ENCODE measurements around the gene JAKMIP1.
A peak's percentile ranks its signal among the peaks of the same experiment; 100 is the strongest.

JAKMIP1 gene

GRCh38 chr4:6188687-6189305 lies 11.6 kb downstream of the JAKMIP1 start:
- H3K4me1 Mint-ChIP-seq (ENCODE audit: low read depth): peaks cover 10% of the 10 kb centered on the region
- H3K27me3 Mint-ChIP-seq: peaks cover 5% of the 10 kb centered on the region
- no peak overlapping the region for H3K27ac Mint-ChIP-seq

DNA sequence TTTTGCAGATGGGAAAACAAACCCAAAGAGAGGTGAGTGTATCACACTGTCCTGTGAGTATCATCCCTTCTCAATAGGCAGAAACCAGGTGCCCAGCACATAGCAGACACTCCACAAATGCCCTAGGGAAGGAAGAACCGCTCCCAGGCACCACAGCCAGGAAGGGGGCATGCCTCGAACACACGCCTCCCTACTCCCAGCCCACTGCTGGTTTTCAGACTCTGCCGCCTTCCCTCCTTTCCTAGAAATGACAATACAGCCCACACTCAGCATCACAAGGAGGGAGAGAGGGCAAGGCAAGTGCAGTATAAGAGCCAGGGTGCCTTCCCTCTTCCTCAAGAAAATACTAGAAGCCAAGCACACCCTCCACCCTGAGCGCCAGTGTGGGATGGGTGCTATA lies 16.2 kb downstream of the JAKMIP1 start:
- Mint-ChIP-seq H3K9me3 (peaks cover 3% of the 10 kb centered on the region), H3K4me3 (no peak overlapping the region), H3K36me3 (ENCODE audit: low read depth) (peaks cover 6% of the 10 kb centered on the region), H3K27ac (no peak overlapping the region), H3K27me3 (peaks cover 4% of the 10 kb centered on the region), H3K4me1 (ENCODE audit: low read depth) (peaks cover 54% of the 10 kb centered on the region)

More at GRCh38 chr4:6188687-6189305, 11.6 kb downstream of the JAKMIP1 start:
- H3K4me3 Mint-ChIP-seq: no peak overlapping the region
- peaks cover 3% of the 10 kb centered on the region for H3K9me3 Mint-ChIP-seq
- peaks cover 7% of the 10 kb centered on the region for H3K36me3 Mint-ChIP-seq (ENCODE audit: low read depth)

GRCh38 chr4:6183740-6184139 lies 16.6 kb downstream of the JAKMIP1 start:
- peaks cover 6% of the 10 kb centered on the region for H3K36me3 Mint-ChIP-seq (ENCODE audit: low read depth)
- H3K4me1 Mint-ChIP-seq (ENCODE audit: low read depth): peaks cover 59% of the 10 kb centered on the region
- H3K9me3 Mint-ChIP-seq: peaks cover 5% of the 10 kb centered on the region
- H3K27ac Mint-ChIP-seq: no peak overlapping the region
- peaks cover 6% of the 10 kb centered on the region for H3K27me3 Mint-ChIP-seq
- H3K4me3 Mint-ChIP-seq: no peak overlapping the region

DNA sequence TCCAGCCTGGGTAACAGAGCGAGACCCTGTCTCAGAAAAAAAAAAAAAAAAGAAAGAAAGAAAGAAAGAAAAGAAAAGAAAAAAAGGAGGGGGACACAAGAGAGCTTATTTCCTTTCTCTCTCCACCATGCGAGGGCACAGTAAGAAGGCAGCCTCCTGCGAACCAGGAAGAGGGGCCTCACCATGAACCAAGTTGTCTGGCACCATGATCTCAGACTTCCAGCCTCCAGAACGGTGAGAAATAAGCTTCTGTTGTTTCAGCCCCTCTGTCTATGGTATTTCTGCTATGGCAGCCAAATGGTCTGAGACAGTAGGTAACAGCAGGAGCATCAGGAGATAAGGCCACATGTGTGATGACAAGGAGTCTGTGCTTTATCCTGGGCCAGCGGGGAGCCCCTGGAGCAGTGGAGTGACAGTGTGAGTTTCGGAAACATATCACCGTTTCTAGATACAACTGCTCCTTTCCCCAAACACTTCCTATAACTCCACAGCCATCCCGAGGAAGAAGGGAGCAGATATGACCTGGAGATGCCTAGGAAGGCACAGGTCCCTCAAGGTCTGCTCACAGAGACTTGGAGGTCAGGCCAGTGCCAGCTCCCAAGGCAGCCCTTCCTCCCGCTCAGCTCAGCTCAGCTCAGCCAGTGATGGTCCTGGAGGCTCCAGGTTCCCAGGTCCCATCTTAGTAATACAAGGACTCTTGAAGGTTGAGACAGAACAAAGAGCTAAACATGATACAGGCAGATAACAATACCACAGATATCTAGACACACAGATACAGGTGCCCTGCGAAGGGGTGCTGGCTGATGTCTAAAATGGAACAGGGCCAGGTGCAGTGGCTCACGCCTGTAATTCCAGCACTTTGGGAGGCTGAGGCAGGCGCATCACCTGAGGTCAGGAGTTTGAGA lies 17.7 kb downstream of the JAKMIP1 start:
- H3K27ac Mint-ChIP-seq: no peak overlapping the region
- H3K27me3 Mint-ChIP-seq: peaks cover 4% of the 10 kb centered on the region
- H3K4me3 Mint-ChIP-seq: no peak overlapping the region
- H3K4me1 Mint-ChIP-seq (ENCODE audit: low read depth): peaks cover 70% of the 10 kb centered on the region
- peaks cover 3% of the 10 kb centered on the region for H3K9me3 Mint-ChIP-seq
- H3K36me3 Mint-ChIP-seq (ENCODE audit: low read depth): no peaks in the 10 kb centered on the region

DNA sequence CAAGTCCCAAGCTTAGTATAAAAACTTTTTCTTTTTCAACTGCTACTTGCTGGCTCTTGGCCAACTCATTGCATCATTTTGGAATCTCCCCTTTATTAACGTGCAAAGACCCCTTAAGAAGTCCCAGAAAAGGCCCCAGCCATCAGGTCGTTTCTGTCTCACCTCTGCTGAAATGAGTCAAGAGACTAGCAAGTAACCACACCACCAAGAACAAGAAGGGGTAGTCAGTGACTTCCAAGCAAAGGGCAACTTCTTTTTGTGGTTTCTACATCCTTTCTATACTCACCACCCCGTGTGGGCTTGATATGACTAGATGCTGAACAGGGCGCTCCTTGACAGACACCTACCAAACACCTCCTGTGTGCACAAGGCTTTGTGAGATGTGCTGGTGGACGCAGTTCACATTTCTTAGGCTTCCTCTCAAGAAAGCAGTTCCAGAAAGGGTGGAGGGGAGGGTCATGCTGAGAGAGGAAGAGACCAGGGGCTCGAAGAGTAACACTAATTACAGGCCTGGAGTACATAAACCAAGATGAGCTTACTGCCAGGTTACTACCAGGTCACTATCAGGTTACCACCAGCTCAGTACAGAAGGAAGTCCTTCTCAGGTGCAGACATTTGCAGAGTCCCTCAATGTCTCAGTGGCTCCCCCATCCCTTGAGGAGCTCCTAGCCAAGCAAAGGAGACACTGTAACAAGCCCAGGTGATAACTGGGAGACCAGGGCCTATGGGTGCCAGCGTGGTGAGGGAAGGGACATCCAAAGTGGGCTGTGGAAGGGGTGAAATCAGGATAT lies 19.3 kb downstream of the JAKMIP1 start:
- Mint-ChIP-seq H3K9me3 (peaks cover 3% of the 10 kb centered on the region), H3K36me3 (ENCODE audit: low read depth) (no peaks in the 10 kb centered on the region), H3K27me3 (peaks cover 4% of the 10 kb centered on the region), H3K27ac (peak overlapping the region; percentile 92), H3K4me1 (ENCODE audit: low read depth) (peaks cover 72% of the 10 kb centered on the region), H3K4me3 (peak overlapping the region; percentile 18)

- peak overlapping the region; percentile 31 for H3K27ac Mint-ChIP-seq
- H3K27me3 Mint-ChIP-seq: peaks cover 4% of the 10 kb centered on the region
Observed at GRCh38 chr4:6179362-6179761, 21.0 kb downstream of the JAKMIP1 start.

GRCh38 chr4:6178757-6179156 lies 21.6 kb downstream of the JAKMIP1 start:
- Mint-ChIP-seq H3K9me3 (peaks cover 3% of the 10 kb centered on the region), H3K27me3 (peaks cover 4% of the 10 kb centered on the region), H3K27ac (no peak overlapping the region), H3K4me1 (ENCODE audit: low read depth) (peaks cover 61% of the 10 kb centered on the region), H3K4me3 (no peak overlapping the region), H3K36me3 (ENCODE audit: low read depth) (no peaks in the 10 kb centered on the region)

More at GRCh38 chr4:6179362-6179761, 21.0 kb downstream of the JAKMIP1 start:
- Mint-ChIP-seq H3K4me3 (no peak overlapping the region), H3K9me3 (peaks cover 3% of the 10 kb centered on the region), H3K4me1 (ENCODE audit: low read depth) (peaks cover 68% of the 10 kb centered on the region), H3K36me3 (ENCODE audit: low read depth) (no peaks in the 10 kb centered on the region)

GRCh38 chr4:6177587-6178197 lies 22.7 kb downstream of the JAKMIP1 start:
- Mint-ChIP-seq H3K4me3 (no peak overlapping the region), H3K27me3 (peaks cover 4% of the 10 kb centered on the region), H3K9me3 (peaks cover 3% of the 10 kb centered on the region), H3K4me1 (ENCODE audit: low read depth) (peaks cover 58% of the 10 kb centered on the region), H3K27ac (peak overlapping the region; percentile 7), H3K36me3 (ENCODE audit: low read depth) (no peaks in the 10 kb centered on the region)

DNA sequence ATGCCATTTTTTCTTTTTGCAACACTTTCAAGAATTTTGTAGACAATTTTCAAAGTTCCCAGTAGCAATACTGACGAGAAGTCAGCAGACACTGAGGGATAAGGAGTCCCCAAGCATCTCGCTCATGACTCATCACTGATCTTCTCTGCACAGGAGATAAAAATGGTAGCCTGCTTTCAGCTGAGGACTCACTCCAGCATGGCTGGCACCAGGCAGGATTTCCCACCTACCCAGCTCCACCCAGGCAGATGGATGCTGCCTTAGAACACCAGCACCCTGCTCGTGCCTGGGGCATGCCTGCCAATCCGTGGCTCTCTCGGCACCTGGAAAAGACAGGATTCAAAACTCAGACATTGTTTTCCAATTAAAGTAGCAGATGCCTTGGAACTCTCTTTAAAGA lies 24.9 kb downstream of the JAKMIP1 start:
- Mint-ChIP-seq H3K4me3 (no peak overlapping the region), H3K9me3 (peaks cover 8% of the 10 kb centered on the region), H3K4me1 (ENCODE audit: low read depth) (peaks cover 36% of the 10 kb centered on the region), H3K27me3 (peaks cover 4% of the 10 kb centered on the region), H3K27ac (no peak overlapping the region), H3K36me3 (ENCODE audit: low read depth) (no peaks in the 10 kb centered on the region)

DNA sequence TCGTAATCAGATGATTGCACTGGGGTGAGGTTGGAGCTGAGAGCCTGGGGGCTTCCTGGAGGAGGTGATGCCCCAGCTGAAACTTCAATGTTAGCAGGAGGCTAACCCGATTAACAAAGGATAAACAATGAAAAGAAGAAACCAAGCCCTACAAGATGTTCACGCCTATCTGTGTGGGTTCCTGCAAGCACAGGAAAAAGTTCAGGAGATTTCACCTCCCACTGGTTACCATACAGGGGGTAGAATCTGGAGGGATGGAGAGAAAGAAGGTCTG lies 27.5 kb downstream of the JAKMIP1 start:
- Mint-ChIP-seq H3K4me1 (ENCODE audit: low read depth) (peaks cover 11% of the 10 kb centered on the region), H3K27me3 (no peaks in the 10 kb centered on the region), H3K36me3 (ENCODE audit: low read depth) (no peaks in the 10 kb centered on the region), H3K27ac (no peak overlapping the region), H3K9me3 (peaks cover 5% of the 10 kb centered on the region), H3K4me3 (no peak overlapping the region)

GRCh38 chr4:6172093-6172926 lies 28.0 kb downstream of the JAKMIP1 start:
- Mint-ChIP-seq H3K27ac (no peak overlapping the region), H3K27me3 (no peaks in the 10 kb centered on the region), H3K4me1 (ENCODE audit: low read depth) (peaks cover 6% of the 10 kb centered on the region), H3K36me3 (ENCODE audit: low read depth) (no peaks in the 10 kb centered on the region), H3K4me3 (no peak overlapping the region), H3K9me3 (peaks cover 5% of the 10 kb centered on the region)

GRCh38 chr4:6169239-6169638 lies 31.1 kb downstream of the JAKMIP1 start:
- Mint-ChIP-seq H3K4me1 (ENCODE audit: low read depth) (peaks cover 6% of the 10 kb centered on the region), H3K27me3 (no peaks in the 10 kb centered on the region), H3K9me3 (peaks cover 9% of the 10 kb centered on the region), H3K36me3 (ENCODE audit: low read depth) (no peaks in the 10 kb centered on the region), H3K27ac (no peak overlapping the region), H3K4me3 (no peak overlapping the region)

DNA sequence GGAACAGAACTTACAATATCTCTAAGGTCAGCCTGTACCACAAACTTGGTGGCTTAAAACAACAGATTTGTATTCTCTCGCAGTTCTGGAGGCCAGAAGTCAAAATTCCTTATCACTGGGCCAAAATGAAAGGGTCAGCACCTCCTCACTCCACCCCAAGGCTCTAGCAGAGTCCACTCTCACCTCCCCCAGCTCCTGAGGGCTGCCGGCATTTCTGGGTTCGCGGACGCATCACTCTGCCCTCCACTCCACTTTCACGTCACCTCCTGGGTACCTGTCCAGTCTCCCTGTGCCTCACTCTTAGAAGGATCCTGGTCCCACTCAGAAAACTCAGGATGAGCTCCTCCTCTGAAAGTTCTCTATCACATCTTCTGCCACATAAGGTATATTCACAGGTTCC lies 34.6 kb downstream of the JAKMIP1 start:
- Mint-ChIP-seq H3K9me3 (peaks cover 4% of the 10 kb centered on the region), H3K4me1 (ENCODE audit: low read depth) (no peaks in the 10 kb centered on the region), H3K27me3 (no peaks in the 10 kb centered on the region), H3K36me3 (ENCODE audit: low read depth) (no peaks in the 10 kb centered on the region), H3K4me3 (no peak overlapping the region), H3K27ac (no peak overlapping the region)

DNA sequence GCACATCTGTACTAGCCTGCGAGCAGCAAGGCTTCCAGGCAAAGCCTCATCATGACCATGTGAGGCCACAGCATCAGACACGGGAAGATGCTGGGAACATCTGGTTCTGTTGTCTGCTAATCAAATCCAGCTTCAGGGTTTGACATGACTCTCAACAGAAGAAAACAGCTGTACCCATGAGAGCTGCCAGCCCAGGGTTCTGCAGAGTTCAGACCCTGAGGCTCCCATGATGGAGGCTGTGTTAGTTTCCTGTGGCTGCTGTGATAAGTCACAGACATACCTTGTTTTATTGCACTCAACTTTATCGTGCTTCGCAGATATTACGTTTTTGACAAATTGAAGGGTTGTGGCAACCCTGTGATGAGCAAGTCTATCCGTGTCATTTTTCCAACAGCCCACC lies 37.5 kb downstream of the JAKMIP1 start:
- no peaks in the 10 kb centered on the region for H3K4me1 Mint-ChIP-seq (ENCODE audit: low read depth)
- H3K36me3 Mint-ChIP-seq (ENCODE audit: low read depth): no peaks in the 10 kb centered on the region
- no peak overlapping the region for H3K27ac Mint-ChIP-seq
- H3K27me3 Mint-ChIP-seq: no peaks in the 10 kb centered on the region
- peaks cover 4% of the 10 kb centered on the region for H3K9me3 Mint-ChIP-seq
- H3K4me3 Mint-ChIP-seq: no peak overlapping the region
